SIG-M5 (cell line): ENCODE results near the gene IDH3A.
A peak's percentile ranks its signal among the peaks of the same experiment; 100 is the strongest.

ENCODE experiments used
- DNase-seq: peaks from one replicate; lab custom pipeline; 2025; lab: John Stamatoyannopoulos, UW

Gene IDH3A

GRCh38 chr15:78149068-78149804 lies at the start of gene IDH3A:
IDH3A (plus strand) TSS chr15:78149362; CDS start chr15:78149404, 42 bp downstream.
- peak; percentile 40 for DNase-seq

DNA sequence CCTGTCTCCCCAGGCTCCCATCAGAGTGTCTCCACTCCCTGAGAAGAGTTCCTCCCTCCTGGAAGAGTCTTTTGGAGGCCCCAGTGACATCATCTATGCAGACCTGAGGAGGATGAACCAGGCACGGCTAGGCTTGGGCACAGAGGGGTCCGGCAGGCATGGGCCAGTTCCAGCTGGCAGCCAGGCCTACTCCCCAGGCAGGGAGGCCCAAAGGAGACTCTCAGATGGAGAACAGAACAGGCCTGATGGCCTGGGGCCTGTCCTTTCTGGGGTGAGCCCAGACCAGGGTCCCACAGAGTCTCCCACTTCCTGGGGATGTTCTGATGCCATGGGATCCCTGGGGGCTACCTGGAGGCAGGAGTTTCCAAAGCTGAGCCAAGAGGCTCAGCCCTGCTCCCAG lies 48.3 kb upstream of the IDH3A start:
- no peak for DNase-seq

DNA sequence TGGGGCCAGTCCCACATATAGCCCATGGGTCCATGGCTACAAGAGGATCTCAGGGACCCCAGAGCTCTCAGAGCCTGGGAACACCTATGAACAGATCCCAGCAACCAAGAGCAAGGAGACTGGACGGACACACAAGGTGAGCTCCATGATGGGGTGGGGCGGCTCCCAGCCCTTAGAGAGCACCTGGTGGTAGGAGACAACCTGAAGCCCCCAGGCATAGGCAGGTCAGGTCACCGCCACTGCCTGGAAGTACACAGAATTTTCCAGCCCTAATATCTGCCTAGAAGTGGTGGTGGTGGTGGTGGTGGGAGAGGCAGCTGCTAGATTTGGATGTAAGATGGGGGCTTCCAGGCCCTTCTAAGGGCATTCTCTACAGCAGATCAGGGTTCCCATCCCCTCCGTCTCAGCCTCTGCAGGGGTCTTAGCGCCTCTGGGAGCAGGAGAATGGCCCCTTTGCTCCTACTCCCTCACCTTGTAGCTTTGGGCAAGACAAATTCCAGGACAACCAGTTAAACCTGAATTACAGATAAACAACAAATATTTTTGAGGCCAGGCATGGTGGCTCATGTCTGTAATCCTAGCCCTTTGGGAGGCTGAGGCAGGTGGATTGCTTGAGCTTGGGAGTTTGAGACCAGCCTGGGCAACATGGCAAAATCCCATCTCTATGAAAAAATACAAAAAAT lies 47.6 kb upstream of the IDH3A start:
- DNase-seq = no peak

- no peak for DNase-seq
These were observed 47.0 kb upstream of the IDH3A start for GRCh38 chr15:78102211-78102610.

GRCh38 chr15:78102741-78103140 lies 46.4 kb upstream of the IDH3A start:
- DNase-seq = no peak

GRCh38 chr15:78103406-78104118 lies 45.6 kb upstream of the IDH3A start:
- DNase-seq = no peak

GRCh38 chr15:78104119-78104479 lies 45.1 kb upstream of the IDH3A start:
- no peak for DNase-seq

GRCh38 chr15:78104566-78105475 lies 44.3 kb upstream of the IDH3A start:
- DNase-seq = no peak

DNA sequence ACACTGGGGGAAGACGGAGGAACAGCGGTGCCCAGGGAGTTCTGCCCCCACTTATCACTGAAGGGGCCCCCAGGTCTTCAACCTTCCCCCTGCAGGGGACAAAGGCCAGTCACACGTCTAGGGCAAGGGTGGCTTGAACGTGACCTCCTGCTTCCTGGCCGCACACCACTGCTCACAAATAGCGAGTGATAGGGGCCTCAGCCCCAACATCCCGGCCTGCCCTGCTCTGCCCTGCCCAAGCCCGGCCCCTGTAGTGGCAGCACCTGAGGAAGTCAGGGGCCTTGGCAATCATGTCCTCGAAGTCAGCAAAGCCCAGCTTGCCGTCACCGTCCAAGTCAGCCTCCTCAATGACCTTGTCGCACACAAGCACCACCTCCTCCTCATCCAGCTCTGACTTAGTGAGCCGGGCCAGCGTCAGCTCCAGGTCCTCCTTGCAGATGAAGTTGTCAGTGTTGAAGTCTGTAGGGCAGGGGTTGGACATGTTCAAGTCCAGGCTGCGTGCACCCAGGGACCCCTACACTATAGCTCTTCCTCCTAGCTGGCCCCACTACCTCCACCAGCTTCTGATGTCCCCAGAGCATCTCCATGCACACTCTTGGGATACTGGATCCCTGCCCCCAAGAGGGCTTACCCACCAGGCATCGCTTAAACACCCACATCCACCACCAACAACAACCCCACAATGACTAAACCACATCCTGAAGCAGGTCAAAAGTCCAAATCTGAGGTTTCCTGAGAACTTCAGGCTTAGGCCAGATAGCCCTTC lies 43.5 kb upstream of the IDH3A start:
- no peak for DNase-seq

DNA sequence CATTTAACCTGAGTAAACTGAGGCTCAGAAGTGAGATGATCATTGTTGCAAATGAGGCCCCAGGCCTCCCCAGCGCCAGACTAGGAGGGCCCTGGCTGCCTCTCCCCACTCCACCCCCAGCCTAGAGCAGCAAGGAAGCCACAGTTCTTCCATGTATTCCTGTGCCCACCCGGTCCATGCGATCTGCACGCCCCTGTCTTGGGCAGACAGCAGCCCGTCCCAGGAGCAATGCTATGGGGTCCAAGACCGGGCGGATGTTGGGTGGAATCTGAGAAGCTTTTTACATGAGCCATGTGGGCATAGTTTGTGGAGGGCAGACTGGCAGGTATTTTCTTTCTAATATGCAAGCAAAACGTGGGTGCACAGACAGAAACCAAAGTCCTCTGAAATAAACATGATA lies 41.7 kb upstream of the IDH3A start:
- DNase-seq = no peak

- DNase-seq = peak; percentile 17
These were observed 40.7 kb upstream of the IDH3A start for GRCh38 chr15:78108300-78109084.

- DNase-seq = no peak
These were observed 40.0 kb upstream of the IDH3A start for GRCh38 chr15:78109156-78109555.

DNA sequence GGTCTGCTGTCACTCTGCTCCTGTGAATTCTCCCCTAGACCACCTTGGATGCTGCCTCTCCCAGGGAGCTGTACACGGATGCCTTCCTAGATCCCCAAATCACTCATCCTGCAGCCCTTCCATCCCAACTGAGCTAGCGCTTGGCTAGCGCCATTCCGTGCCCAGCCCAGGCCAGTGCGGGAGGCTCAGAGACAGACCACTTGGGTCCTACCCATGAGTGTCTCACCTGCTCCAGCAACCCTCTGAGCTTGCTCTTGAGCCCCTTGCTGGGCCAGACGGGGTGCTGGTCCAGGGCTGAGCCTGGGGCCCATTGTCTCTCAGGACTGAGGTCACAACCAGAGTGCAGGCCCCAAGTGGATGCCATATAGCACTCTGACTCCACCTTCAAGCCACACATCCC lies 39.1 kb upstream of the IDH3A start:
- DNase-seq = no peak

DNA sequence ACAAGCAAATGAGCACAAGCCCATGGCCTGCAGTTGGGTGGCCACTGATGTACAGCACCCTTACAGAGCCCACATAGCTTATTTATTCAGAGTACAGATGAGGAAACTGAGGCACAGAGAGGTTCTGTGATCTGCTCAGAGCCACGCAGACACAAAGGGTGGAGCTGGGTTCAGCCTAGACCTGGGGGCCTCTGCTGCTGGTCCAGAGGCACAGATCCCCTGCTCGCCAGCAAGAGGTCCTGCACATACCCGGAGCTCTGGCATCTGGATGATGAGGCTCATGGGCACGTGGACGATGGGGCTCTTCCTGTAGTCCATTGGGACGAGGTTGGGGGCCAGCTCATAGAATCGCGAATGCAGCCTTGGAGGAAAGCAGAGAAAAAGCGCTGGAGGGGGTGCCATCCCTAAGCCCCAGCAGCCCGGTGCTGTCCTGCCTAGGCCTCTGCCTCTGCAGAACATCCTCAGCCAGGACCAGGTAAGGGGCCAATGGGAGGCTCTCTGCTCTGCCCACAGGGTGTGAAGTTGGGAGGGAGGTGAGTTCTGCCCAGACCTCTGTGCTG lies 38.2 kb upstream of the IDH3A start:
- DNase-seq = no peak

- no peak for DNase-seq
These were observed 37.4 kb upstream of the IDH3A start for GRCh38 chr15:78111788-78112187.

DNA sequence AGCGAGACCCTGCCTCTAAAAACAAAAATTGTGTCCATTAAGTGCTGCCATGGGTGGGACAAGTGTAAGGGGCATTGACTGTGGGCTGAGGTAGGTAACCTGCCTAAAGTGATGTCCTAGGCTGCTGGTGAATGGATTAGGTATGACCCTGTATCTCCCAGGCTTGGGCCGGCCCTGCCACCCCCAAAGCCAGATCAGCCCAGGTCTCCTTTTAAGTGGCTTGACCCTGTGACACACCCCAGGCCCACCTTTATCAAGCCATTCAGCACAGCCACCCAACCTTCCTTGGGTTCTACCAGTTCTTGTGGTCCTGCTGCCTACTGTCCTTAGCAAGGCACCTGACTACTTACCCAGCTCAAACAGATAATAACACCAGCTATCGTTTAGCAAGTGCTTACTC lies 36.6 kb upstream of the IDH3A start:
- DNase-seq = no peak

DNA sequence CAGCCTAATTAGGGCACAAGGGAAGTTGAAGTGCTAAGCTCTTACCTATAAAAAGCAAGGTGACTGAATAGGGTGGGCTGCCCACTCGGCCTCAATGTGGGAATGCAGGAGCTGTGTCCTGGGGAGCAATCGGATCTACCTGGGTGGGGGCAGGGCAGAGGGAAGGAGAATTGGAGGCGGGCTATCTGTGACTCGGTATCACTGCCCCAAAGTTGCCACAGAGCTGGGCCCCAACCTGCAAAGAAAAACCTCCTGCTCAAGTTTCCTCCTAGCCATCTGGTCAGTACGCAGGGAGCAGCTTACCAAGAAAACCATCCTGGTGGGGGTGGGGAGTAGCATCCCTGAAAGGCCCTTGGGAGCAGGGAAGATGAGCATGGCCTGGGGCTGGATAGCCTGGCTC lies 28.6 kb upstream of the IDH3A start:
- no peak for DNase-seq

GRCh38 chr15:78125267-78125666 lies 23.9 kb upstream of the IDH3A start:
- DNase-seq = no peak

DNA sequence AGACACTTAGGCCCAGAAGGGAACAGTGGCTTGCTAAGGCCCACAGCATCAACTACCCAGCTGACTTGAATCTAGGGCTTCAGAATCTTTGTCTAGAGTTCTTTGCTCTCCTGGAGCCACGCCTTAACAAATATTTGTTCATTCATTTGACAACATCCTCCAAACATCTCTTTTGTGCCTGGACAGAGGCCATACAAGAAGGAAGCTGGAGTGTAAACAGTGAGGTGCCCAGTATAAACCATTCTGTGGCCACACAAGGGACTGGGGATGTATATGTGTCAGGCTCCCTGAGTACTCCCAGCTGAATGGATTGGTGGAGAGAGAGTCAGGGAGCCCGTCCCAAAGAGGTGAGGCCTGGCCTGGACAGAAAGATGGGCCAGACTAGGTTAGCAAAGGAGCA lies 21.3 kb upstream of the IDH3A start:
- DNase-seq = no peak

DNA sequence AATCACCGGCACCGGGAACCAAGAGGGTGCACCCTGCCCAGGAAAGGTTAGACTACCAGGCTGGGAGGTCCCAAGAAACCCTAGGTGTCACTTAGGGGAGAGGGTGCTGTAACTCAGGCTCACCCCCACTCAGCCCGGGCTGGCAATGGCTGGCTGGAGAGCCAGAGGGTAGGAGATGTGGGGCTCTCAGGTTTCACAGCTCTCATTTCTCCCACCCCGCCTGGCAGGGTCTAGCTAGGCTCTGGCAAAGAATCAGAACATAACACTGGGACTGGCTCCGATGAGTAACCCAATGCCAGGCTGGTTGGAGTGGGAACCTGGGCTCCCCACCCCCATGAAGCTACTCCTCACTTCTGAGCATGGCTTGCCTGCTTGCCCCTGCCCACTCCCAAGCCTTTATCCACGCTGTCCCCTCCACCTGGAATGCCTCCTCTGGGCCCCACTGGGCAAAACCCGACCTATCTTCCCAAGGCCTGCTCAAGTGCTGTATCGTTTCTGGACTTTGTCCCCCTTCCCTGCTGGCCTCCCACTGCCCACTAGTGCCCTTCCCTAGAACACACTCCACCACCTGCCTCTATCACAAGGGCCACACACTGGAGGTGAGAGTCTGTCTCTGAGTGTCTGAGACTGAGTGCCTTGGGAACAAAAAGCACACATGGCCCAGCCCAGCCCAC lies 19.9 kb upstream of the IDH3A start:
- DNase-seq = no peak
